Kidney capillary endothelial cell (primary cell): ENCODE data around the gene CACNA1C.

Source experiments
- DNase-seq: peaks from one replicate; pipeline ENCODE4 v3.0.0-alpha.2; 2018; ENCODE audit warnings: low spot score

Gene CACNA1C

GRCh38 chr12:2647186-2647585 lies 594.4 kb downstream of the CACNA1C start:
- DNase-seq = no peak

- no peak for DNase-seq
Measured at GRCh38 chr12:2648406-2648805, 595.6 kb downstream of the CACNA1C start.

GRCh38 chr12:2649201-2650030 lies 596.6 kb downstream of the CACNA1C start:
- no peak for DNase-seq

- DNase-seq = no peak
Measured at GRCh38 chr12:2650261-2651067, 597.7 kb downstream of the CACNA1C start.

GRCh38 chr12:2651068-2651965 lies 598.5 kb downstream of the CACNA1C start:
- no peak for DNase-seq

GRCh38 chr12:2652011-2652400 lies 599.2 kb downstream of the CACNA1C start:
- DNase-seq = no peak

- no peak for DNase-seq
Measured at GRCh38 chr12:2652401-2653081, 599.8 kb downstream of the CACNA1C start.

- no peak for DNase-seq
Measured at GRCh38 chr12:2653461-2653965, 600.7 kb downstream of the CACNA1C start.

GRCh38 chr12:2654311-2654710 lies 601.5 kb downstream of the CACNA1C start:
- no peak for DNase-seq

GRCh38 chr12:2654741-2655140 lies 602.0 kb downstream of the CACNA1C start:
- DNase-seq = no peak

GRCh38 chr12:2662524-2662923 lies 609.7 kb downstream of the CACNA1C start:
- DNase-seq = no peak

GRCh38 chr12:2664721-2665577 lies 612.2 kb downstream of the CACNA1C start:
- DNase-seq = no peak

GRCh38 chr12:2666411-2666810 lies 613.6 kb downstream of the CACNA1C start:
- no peak for DNase-seq

- DNase-seq = no peak
Measured at GRCh38 chr12:2666846-2667245, 614.1 kb downstream of the CACNA1C start.

GRCh38 chr12:2667716-2668440 lies 615.1 kb downstream of the CACNA1C start:
- DNase-seq = no peak

- DNase-seq = no peak
Measured at GRCh38 chr12:2668816-2669215, 616.0 kb downstream of the CACNA1C start.

- no peak for DNase-seq
Measured at GRCh38 chr12:2669560-2669959, 616.8 kb downstream of the CACNA1C start.

- no peak for DNase-seq
Measured at GRCh38 chr12:2672863-2673262, 620.1 kb downstream of the CACNA1C start.

- no peak for DNase-seq
Measured at GRCh38 chr12:2673966-2674810, 621.4 kb downstream of the CACNA1C start.
